Keratinocyte (primary cell): Measurements from ENCODE around the gene MYLK3.

Source experiments
- EZH2 ChIP-seq: IDR thresholded peaks from one replicate; pipeline ENCODE4 v1.6.1; 2012; ENCODE audit warnings: inconsistent platforms, mild to moderate bottlenecking, low read length, moderate library complexity
- TF ChIP-seq, protein P1 (sequence below), 3 experiments: IDR thresholded peaks in 1 of 3; conservative IDR thresholded peaks in 1 of 3; optimal IDR thresholded peaks in 1 of 3; 2 replicates in 2 of 3; 3 replicates in 1 of 3; pipeline versions ENCODE3 to v1.5.1; 2011; ENCODE audit warnings: low read length in 3 of 3, mild to moderate bottlenecking in 3 of 3, moderate library complexity in 2 of 3, control low read depth in 1 of 3, inconsistent platforms in 1 of 3; ENCODE audit not compliant: insufficient read depth in 2 of 3; ENCODE audit errors: extremely low read depth in 1 of 3

DNA sequence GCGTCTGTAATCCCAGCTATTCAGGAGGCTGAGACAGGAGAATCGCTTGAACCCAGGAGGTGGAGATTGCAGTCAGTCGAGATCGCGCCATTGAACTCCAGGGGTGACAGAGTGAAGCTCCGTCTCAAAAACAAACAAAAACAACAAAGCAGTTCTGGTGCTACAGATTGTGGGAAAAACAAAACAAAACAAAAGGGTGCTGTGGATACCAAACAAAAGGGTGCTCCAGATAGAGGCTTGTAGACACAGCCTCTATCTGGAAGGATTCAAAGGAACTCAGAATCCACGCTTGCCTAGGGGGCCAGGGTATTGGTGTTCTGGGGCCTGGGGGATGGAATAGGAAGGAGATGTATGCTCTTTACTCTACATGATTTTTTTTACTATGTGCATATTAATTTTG, 2.5 kb downstream of the MYLK3 start:
- no peak for TF ChIP-seq EZH2
- TF ChIP-seq, protein P1, sequence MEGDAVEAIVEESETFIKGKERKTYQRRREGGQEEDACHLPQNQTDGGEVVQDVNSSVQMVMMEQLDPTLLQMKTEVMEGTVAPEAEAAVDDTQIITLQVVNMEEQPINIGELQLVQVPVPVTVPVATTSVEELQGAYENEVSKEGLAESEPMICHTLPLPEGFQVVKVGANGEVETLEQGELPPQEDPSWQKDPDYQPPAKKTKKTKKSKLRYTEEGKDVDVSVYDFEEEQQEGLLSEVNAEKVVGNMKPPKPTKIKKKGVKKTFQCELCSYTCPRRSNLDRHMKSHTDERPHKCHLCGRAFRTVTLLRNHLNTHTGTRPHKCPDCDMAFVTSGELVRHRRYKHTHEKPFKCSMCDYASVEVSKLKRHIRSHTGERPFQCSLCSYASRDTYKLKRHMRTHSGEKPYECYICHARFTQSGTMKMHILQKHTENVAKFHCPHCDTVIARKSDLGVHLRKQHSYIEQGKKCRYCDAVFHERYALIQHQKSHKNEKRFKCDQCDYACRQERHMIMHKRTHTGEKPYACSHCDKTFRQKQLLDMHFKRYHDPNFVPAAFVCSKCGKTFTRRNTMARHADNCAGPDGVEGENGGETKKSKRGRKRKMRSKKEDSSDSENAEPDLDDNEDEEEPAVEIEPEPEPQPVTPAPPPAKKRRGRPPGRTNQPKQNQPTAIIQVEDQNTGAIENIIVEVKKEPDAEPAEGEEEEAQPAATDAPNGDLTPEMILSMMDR (optimal IDR thresholded peaks at IDR 0.05 in 1 of 3, IDR thresholded peaks at IDR 0.05 in 1 of 3, conservative IDR thresholded peaks at IDR 0.05 in 1 of 3; ENCODE audit: extremely low read depth in 1 of 3, insufficient read depth in 2 of 3, low read length in 3 of 3): no peak
